Measurements from ENCODE around the gene ZNF804B.

Gene ZNF804B

DNA sequence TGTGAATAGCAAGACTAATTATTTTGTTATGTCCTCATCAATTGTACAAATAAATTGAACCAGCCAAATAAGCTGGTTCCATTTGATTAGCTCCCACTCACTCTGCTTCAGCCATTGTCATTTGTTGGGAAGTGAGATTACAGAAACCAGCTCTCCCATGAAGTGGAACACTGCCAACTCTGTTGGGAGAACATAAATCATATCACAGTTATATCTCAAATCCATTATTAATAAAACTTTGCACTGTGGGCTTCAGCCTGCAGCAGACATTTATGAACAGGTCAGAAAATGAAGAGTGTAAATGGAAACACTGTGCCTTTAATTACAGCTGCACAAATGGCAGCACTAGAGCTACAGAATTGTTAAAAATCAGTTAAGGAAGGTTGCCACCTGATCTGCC is 82.7 kb downstream of the ZNF804B start:
- no peak for DNase-seq

DNA sequence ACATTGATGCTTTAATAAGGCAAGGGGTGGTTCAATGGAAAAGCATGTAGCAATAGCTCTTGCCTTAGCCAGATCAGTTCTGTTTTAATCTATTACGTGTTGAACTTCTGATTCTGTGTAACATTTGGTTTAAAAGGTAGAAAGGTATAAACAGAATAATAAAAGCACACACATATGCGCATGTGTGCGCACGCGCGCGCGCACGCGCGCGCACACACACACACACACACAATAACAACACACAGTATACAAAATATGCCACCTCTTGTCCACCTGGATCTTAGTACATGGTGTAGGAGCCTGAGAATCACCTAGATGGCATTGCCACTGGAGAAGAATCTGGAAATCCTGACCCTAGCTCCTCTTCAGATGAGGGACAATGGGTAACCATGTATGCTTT is 85.6 kb downstream of the ZNF804B start:
- DNase-seq = no peak

DNA sequence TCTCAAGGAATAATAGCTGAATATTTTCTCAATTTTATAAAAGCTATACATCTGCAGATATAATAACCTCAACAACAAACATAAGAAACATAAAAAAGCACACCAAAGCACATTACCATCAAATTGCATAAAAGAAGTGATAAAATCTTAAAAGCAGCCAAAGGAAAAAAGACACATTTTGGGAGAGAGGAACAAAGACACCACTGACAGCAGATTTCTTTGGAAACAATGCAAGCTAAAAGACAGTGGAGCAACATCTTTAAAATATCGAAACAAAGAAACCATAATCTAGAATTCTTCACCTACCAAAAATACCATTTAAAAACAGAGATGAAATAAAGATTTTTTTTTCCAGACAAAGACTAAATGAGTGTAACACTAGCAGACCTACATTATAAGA is 91.7 kb downstream of the ZNF804B start:
- DNase-seq = no peak

DNA sequence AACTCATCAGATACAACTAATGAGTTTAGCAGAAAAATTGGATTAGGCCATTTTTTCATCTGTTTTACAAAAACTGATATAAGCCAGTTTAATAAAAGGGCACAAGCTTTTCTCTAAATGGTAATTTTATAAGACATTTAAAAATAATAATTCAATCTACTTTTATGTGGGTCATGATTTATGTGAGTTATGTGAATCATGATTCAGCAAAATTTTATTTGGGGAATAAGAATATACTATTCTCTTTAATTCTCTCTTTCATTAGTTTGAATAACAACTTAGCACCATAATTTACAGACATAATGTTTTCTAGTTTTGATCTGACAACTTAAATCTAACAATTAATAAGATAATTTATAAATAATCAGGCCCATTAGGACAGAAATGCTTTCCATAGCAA is 99.8 kb downstream of the ZNF804B start:
- no peak for DNase-seq

DNA sequence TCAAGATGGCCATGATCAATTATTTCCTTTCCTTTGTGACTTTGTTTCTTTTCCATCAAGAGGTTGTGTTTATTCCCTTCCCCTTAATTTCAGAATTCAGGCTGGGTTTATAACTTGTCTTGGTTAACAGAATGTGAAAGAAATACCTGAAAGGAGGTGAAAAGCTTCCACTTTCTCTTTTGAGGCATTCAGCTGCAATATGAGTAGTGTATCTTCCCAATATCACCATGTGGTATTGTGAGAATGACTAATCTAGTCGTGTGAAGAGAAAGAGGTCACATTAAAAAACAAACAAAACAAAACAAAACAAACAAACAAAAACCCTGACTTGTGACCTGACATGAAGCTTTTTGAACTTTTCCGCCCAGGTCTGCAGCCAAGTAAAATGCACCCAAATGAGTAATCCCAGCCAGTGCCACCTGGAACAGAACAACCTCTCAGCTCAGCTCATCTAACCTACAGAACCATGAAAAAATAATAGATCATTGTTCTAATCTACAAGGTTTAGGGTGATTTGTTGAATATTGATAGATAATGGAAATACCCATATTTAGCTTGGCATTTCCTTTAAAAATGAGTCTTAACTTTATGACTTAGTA is 106.9 kb downstream of the ZNF804B start:
- DNase-seq = no peak

DNA sequence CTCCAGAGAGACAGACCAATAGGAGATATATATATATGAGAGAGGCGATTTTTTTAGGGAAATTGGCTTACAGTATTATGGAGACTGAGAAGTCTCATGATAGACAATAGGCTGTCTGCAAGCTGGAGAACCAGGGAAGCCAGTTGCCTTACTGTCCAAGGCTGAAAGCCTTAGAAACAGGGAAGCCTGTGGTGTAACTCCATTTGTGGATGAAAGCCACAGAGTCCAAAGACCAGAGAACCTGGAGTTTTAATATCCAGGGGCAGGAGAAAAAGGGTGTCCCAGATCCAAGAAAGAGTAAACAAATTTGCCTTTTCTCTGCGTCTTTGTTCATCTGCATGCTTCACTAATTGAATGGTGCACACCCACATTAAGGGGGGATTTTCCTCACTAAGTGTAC is 107.7 kb downstream of the ZNF804B start:
- no peak for DNase-seq

DNA sequence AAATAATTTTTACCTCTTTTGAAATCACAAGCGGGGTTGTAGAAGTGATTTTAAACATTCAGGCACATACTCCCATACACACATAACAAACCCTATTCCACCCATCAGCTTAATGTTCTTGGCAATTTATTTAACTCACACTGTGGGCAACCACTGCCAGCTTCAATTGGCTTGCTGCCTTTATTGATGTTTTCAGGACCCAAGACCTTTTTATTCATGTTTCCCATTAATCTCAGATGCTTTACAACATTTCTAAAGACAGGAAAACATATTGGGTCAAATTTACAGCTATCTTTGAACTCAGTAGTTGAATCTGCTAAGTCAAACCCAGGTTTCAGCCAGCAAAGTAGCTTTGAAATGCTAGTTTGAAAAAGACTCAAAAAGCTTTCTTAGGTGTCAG is 109.0 kb downstream of the ZNF804B start:
- DNase-seq = no peak

DNA sequence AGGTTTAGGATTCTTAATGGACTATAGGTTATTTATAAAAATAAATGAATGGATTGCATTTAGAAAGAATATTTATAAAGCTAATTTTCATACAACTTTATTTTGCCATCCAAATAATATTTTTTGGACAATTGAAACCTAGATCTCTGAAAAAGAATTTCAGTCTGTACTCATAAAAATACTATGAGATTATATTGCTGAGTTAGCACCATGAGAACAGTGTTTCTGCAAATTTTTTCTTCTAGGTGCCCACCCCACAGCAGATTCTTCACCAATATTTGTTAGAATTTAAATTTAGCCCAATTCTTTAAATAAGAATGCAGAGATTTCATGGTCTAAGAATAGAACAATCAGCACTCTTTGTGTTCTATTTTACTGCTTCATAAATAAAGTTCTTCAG is 121.6 kb downstream of the ZNF804B start:
- no peak for DNase-seq

DNA sequence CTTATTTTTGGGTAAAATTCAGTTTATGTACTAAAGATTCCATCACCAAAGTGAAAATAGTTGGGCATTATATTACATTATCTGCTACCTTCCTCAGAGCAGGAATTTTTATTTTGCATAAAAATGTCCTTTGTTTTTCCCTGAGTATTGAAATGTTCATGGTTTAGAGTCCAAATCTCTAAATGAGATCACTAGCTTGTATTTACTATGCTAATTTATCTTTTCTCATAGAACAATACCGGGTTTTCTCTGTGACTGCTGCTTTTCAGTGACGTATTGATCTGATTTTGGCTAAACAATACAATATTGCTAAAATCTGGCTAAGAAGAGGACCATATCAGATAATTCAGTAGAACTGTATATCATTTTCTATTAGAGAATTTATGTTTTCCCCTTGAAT is 125.6 kb downstream of the ZNF804B start:
- no peak for DNase-seq

DNA sequence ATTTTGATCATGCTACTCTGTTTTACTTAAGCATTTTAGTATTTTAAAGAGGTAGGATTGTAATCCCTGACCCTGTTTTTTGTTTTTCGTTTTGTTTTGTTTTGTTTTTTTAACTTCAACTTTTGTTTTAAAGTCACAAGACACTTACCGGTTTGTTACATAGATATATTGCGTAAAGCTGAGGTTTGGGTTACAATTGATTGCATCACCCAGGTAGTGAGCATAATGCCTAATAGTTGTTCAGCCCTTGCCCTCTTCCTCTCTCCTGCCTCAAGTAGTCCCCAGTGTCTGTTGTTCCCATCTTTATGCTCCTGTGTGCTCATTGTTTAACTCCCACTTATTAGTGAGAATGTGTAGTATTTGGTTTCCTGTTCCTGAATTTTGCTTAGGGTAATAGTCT is 129.2 kb downstream of the ZNF804B start:
- DNase-seq = no peak

DNA sequence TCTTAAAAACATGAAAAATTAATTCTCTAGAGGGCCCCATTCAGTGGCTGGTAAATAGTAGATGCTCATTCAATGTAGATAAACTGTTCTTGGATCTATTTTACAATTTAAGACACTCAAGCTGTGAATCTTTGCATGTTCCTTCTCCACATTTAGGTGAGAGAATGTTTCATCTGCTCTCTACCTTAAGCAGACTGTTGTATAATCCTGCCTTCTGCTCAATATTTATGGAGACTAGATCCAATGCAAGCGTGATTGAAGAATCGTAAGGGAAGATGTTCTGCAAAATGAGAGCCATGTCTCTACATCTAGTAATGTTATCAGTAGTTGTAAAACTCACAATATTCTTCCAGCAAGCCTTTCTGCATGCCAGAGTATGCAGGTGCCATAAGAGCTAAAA is 151.0 kb downstream of the ZNF804B start:
- DNase-seq = no peak

DNA sequence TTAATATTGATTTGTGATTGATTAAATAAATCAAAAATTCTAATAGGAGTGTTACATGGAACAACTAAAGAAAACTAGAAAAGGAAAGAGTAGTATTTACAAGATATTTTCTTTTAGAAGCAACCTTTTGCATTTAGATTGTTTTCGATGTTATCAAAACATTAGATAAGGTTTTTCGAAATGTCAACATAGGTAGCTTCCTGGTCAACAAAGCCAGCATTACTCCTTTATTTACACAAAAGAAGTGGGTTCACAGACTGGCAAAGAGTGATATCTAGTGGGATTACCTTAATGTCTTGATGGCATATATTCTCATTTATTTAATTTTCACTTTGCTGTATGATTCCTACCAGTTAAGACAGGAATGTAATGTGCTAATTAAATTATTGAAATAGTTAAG is 153.4 kb downstream of the ZNF804B start:
- DNase-seq = no peak

DNA sequence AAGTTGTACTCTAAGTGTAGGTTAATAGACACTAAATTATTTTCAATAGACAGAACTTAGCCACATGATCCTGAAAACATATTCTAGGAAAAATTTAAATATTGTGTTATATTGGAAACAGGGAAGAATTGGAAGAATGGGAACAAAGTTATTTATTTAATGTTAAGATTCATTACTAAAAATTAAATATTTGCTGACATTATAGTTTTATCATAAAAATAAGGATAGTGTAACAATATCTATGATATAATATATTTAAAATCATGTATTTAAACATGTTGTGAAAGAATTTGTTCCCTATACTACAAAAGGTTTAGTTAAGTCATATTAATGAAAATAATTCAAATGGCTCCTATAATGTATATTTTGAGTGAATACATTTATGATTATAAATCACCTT is 156.1 kb downstream of the ZNF804B start:
- no peak for DNase-seq

DNA sequence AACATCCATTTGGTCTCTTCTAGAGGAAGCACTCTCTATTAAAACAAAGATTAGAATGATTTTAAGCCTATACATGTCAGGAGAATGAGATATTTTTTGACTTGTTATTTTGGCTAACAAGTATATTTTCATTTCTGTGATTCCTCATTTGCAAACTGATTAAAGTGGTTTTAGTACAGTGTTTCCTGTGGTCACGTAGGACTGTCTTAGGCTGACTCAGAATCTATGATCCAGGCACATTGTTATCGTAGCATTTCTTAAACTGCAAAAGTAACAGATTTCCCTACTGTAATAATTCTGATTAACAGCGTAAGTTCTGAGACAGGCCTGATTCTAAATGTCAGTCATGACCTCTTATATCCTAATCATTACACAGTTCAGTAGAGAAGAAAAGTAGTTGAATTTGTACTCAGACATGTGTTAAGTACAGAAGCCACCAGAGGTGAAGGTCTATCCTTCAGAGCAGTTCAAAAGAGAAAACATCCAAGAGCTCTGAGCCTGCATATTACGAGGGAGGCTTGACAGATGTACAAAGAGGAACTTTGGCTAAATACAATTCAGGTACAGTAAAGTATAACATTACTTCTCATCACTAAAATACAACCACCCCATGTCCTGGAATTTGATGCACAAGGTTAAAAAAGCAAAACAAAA is 160.1 kb downstream of the ZNF804B start:
- no peak for DNase-seq

DNA sequence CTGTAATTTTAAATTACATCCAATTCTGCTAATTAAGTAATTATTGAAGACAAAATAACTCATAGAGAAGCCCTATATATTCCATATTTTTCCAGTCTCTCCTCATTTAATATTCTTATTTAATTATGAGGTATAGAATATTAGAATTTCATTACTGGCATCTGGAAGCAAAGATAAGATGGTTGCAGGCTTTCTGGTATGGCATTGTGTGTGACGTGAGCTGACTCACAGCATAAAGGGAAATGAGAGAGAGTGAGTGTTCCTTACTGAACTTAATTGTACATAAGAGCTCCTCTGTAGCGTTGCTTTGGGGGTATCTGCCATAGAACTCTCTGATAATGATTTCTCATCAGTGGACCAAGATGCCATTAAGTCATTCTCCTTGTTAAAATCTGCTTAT is 163.4 kb downstream of the ZNF804B start:
- no peak for DNase-seq

DNA sequence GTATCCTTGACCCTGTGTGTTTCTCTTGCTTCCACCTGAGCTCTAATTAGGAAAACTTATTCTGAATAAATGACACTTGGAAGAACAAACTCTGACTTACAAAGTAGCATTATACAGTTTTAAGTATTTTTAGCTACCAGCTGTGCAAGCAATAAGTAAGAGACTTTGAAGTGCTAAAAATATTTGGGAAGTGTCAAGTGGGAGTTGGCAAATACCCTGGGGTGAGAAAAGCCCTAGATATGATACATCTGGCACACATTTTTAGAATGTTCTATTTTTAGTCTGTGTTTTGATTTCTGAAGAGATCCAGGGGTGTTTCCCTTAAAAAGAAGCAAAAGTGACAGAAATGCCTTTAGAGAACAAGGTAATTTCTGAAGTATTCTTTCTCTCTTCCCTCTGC is 168.8 kb downstream of the ZNF804B start:
- no peak for DNase-seq

DNA sequence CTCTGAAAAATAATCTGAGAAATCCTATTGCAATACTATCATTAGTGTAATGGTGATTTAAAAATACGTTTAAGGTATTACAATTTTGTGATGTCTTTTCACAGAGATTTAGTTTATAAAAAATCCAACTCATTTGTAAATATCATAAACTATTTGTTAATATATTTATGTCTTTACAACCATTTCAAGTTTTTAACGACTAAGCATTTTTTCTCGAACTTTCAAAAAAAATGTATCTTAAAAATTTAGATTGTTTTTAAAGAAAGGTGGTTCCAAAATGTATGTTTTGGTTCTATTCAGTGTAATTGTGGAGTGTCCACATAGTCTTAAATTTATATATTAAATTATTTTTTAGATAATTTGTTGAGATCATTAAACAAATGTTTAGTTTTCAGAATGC is 170.2 kb downstream of the ZNF804B start:
- no peak for DNase-seq

DNA sequence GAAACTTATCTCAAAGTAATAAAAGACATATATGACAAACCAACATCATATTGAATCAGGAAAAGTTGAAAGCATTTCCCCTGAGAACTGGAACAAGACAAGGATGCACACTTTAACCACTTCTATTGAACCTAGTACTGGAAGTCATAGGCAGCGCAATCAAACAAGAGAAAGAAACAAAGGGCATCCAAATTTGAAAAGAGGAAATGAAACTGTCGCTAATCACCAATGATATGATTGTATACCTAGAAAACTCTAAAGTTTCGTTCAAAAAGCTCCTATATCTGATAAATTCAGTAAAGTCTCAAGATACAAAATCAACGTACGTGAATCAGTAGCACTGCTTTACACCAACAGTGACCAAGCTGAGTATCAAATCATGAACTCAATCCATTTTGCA is 173.8 kb downstream of the ZNF804B start:
- DNase-seq = no peak

DNA sequence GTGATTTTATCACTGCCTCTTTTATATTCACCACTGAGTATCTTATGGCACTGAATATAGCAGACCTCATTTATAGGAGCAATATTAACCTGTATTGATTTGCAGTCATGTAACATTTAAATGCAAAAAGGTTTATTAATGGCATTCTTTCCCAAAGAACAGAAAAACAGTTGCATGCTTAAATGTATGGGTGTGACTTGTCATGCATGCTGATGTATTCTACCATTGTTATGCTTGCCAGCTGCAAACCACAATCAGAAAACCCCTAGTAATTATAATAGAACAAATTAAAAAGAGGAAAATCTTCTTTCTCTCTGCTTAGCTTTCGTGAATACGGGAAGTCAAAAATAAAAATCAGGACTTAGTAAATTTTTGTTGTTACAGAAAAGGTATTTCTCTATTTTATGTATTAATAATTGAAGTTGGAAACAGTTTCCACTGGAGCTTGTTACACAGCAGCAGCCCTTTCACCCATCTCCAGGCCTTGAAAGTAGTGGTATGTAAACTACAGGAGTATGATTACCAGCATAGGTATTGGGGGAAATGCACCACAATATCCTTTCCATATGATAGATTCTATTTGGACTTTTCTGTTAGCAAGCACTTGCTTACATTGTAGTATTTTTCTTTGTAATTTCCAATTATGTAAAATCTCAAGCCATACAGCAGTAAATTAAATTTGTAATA is 183.5 kb downstream of the ZNF804B start:
- no peak for DNase-seq

DNA sequence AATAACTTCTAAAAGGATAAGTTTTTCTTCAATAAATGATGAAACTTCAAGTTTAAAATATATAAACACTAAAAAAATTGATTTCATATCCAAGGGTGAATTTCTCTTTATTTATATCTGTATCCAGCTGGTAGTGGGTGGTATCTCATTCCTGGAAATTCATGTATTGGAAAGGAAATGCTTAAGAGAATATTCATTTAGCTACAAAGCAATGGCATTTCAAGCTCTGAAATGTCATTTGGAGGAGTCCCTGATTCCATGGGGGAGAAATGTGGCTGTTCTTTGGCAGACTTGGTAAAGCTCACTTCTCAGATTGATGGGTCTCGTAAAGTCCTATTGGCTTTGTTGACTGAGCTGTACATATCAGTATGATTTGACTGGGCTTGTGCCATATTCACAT is 192.3 kb downstream of the ZNF804B start:
- no peak for DNase-seq

DNA sequence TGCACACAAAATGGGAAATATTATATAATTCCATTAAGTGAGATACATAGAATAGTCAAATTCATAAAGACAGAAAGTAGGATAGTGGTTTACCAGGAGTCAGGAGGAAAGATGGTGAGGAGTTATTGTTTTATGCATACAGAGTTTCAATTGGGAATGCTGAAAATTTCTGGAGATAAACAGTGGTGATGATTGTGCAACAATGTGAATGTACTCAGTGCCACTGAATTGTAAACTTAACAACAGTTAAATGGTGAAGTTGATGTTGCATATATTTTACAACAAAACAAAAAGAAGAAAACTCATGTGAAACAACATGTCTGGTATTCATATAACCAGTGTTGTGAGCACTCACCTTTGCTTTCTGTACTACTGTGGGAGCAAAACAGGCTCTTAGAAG is 204.9 kb downstream of the ZNF804B start:
- no peak for DNase-seq

DNA sequence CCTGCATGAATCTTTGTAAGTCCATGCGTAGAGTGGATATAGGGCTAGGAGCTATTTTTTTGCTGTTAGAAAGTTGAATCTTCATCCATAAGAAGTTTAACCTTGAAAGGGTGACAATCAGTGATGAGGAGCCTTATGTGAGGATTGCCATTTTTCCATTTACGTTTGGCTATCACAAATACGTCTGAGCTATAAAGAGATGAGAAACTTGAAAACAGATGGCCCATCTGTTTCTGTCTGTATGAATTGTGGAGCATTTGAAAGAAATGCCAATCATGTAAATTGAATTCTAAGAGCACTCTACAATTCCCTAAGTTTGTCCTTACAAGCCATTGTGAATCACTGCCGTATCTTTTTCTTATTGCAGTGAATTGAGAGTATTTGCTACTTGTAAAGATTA is 205.9 kb downstream of the ZNF804B start:
- DNase-seq = no peak

DNA sequence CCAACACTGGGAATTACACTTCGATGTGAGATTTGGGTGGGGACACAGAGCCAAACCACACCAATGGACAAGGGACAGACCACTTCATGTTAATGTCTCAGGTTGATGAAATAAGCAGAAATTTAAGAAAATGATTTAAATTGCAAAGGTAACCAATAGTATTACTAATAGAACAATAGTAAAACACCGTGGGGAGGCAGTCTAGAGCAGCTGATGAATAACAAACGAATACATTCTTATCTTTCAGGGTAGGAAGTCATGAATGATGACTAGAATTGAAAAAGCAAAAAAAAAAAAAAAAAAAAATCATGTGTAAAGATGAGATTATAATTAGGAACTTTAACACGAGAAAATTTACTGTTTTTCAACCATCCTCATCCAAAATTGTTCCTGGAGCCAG is 207.9 kb downstream of the ZNF804B start:
- DNase-seq = no peak

DNA sequence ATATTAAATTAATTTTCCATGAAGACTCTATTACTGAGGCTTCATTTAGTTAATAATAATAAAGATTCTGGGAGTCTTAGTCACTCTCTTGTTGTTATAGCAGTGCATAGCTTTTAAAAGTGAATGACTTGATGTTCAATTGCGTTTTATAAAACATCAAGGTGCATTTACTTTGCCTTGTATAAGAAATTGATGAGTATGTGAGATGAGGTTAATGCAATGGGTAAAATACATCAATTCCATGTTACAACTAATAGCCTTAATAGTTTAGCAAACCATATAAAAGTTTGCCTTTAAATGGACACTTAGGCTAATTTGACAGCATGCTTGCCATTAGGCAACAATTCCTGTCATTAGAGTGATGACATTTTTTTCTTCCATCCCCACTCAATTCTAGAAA is 209.7 kb downstream of the ZNF804B start:
- no peak for DNase-seq

DNA sequence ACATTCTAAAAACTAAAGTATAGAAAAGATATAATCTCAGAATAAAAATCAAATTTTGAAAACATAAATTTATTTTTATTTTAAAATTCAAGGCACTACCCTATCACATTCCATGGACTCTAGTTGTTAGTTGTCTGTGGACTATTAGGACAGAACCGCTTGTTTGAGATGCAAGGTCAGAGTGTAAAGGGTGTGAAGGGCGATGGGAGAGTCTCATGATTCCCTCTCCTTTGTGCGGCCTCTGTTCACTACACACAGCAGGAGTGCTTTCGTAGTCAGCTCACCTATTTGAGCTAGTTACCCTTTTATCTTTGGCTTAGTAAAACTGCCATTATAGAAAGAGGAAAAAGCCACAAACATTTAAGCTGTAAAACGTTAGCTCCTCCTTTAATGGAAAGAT is 225.8 kb downstream of the ZNF804B start:
- no peak for DNase-seq
